NCI-H2081 (cell line): ENCODE data around the gene DGCR2.
"Not testable (repeated sequence)": the region's sequence is repeated elsewhere in the genome, so short reads cannot be mapped to it uniquely, and the experiment has no call there.

Experiments used
- DNase-seq, 2 experiments: peaks; one replicate each; lab custom pipeline; 2025; lab: John Stamatoyannopoulos, UW

Gene DGCR2

DNA sequence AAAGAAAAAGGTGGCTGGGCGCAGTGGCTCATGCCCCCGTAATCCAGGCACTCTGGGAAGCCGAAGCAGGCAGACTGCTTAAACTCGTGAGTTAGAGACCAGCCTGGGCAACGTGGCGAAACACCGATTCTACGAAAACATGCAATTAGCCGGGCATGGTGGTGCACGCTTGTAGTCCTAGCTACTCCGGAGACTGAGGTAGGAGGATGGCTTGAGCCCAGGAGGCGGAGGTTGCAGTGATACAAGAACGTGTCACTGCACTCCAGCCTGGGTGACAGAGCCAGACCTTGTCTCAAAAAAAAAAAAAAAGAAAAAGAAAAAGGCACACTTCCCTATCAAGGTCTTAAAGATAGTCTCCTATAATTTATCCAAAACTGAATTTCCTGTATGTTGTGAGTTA, 39.4 kb downstream of the DGCR2 start:
- no peak for DNase-seq

DNA sequence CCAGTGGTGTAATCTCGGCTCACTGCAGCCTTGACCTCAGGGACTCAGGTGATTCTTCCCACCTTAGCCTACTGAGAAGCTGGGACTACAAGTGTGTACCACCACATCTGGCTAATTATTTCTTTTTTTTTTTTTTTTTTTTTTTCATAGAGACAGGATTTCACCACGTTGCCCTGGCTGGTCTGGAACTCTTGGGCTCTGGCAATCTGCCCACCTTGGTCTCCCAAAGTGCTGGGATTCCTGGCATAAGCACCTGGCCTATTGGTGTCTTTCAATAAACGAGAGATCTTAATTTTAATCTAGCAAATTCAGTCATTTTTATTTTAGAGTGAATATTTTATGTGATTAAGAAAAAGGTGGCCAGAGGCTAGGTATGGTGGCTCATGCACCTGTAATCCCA, 40.1 kb downstream of the DGCR2 start:
- no peak for DNase-seq

DNA sequence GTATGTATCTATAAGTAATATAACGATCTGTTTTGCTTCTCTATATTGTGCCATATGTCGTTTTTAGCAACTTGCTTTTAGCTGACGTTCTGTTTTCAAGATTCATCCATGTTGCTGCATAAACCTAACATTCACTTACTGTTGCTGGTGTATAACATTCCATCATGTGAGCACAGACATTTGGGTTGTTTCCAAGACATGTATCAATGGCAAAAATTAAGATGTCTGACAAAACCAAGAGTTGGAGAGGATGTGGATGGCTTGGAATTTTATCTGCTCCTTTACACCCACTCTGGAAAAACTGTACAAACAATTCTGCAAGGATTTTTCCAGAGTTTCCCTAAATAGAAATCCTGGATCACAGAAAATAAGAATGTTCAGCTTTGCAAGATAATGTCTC, 40.9 kb downstream of the DGCR2 start:
- no peak for DNase-seq

DNA sequence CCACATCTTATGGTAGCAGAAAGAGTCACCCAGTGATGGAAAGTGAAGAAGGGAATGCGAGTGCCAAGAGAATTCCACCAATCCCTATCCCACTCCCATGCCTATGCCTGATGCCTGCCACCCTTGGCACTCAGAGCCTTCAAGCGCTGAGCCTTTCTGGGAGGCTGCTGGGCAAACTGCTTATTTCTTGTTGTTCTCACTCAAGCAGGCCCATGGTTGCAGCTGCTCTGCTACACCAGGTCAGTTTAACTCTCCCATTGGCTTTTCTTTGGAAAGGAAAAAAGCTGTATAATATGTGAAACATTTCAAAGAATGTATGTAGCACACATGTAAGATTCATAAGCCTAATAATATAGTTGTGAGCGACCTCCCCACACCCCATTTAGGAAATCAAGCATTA, 41.4 kb downstream of the DGCR2 start:
- DNase-seq: no peak

DNA sequence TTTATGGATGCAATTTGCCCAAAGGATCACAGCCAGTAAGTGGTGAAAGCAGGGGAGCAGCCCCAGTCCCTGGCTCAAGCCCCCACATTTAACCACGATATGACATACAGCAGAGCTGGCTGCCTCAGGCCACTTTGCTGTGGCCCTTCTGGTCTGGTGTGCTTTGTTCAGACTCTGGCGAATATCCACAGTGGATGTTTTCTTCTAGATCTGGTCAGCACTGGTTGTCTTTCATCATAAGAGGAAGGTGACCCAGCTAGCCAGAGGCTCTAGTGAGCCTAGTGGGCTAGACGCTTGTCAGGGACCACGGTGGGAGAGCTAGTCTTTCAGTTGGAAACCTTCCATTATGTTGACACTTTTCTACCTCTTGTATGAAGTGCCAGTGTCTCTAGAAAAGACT, 42.5 kb downstream of the DGCR2 start:
- DNase-seq: no peak

DNA sequence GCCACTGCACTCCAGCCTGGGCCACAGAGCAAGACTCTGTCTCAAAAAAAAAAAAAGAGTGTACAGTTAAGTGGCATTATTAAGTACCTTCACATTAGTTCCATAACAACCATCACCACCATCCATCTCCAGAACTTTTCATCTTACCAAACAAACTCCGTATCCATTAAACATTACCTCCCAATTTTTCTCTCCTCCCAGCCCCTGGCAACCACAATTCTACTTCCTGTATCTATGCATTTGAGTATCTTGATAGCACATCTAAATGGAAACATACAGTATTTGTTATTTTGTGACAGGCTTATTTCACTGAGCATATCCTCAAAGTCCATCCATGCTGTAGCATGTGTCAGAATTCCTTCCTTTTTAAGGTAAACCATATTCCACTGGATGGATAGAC, 46.8 kb downstream of the DGCR2 start:
- DNase-seq: no peak

DNA sequence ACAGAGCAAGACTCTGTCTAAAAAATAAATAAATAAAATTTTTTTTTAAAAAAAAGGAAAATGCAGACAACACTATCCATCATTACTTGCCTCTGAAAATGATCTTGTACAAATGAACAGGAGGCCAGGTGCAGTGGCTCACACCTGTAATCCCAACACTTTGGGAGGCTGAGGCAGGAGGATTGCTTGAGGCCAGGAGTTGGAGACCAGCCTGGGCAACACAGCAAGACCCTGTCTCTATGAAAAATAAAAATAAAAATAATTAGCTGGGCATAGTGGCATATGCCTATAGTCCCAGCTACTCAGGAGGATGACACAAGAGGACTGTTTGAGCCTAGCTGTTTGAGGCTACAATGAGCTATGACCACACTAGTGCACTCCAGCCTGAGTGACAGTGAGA, 49.4 kb downstream of the DGCR2 start:
- not testable (repeated sequence) for DNase-seq

DNA sequence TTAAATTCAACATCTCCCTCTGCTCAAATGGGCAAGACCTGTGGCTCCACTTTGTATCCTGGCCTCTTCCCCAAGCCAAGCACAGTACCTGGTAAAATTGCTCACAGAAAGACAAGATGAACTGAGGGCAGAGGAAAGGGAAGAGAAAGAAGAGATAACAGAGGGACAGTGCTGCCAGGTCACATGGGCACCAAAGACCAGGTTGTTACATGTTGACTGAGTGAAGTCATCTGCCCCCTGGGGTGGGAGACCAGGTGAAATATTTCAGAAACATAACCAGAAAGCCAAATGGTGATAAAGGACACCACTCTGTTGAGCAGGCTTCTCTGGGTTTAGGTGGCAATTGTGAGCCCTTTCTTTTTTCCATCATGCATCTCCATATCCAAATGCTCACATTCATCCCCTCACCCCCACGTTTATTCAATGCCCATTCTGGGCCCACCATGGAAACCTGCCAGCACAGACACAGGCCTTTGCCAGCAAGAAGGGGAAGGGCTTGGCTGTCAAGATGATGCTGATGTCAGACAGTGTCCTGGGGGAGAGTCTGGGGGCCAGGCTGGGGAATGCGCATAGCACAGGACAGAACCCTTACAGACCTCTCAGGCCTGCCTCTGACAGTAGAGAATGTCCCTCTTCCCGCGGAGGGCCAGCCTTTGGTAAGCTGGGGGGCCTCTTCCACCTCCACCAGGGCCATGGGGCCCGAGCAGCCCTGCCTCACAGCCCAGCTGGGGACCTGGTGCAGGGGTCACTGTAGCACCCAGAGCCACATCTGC, 51.6 kb downstream of the DGCR2 start:
- DNase-seq: peak in 1 of 2 experiments; percentile 24

DNA sequence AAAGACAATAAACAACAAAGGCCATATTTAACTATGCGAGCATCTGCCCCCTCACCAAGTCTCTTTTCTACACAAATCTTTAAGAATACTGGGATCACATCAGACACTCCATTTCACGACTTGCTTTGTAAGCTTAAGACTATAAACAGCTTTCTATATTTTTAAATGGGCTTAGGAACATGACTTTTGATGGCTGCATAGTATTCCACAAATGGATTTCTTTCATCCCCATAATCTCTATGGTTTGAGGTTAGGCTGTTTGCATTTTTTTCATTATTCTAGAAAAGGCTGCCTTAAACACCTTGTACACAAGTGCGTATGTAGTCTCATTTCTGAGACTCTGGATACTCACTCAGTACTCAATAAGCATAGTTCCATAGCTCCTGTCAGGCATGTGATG, 52.8 kb downstream of the DGCR2 start:
- no peak for DNase-seq

DNA sequence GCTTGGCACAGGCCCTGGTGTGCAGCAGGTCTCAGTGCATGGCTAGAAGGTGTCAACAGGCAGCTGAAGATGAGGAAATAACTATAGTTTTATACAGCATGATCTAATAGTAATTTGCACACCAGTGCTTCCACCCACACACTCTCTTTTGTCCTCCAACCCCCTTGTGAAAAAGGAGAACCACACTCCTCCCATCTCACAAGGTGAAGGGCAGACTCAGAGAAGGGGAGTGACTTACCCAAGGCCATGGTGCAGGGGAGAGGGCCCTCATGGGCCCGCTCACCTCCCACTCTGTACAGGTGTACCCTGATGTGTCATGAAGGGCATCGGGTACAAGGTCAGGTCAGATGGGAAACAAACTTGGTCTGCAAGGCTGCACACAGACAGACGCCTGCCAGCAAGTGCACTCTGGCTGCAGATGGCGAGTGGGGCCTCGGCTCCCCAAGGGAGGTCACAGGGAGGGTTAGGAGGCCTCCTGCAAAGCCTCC, 53.4 kb downstream of the DGCR2 start:
- DNase-seq: no peak

DNA sequence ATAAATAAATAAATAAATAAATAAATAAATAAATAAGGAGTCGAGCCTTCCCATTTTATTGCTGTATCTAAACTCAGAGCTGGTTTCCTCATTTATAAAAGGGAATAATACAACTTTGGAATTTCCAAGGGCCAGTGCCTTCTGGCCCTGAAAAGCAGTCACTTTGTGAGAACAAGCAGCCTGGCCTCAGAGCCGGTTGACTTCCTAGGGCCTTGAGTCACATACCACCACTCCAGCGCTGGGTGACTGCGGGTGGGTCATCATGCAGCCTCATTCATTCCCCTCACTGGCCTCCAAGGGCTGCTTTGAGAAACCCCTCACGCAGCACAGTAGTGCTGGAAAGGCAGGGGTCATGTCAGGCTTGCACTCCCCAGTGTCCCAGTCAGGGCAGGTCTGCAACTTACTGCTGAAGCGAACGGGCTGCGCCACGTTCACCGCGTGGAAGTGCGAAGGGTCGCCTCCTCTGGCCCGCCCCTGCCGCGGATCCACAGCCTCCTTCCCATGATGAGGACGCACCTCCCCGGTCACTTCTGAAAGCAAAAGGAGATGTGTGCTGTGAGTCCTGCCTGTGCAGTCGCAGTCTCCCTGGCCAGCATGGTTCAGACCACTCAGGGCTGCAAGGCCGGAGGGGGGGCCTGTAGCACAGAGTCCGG, 54.4 kb downstream of the DGCR2 start:
- no peak for DNase-seq

DNA sequence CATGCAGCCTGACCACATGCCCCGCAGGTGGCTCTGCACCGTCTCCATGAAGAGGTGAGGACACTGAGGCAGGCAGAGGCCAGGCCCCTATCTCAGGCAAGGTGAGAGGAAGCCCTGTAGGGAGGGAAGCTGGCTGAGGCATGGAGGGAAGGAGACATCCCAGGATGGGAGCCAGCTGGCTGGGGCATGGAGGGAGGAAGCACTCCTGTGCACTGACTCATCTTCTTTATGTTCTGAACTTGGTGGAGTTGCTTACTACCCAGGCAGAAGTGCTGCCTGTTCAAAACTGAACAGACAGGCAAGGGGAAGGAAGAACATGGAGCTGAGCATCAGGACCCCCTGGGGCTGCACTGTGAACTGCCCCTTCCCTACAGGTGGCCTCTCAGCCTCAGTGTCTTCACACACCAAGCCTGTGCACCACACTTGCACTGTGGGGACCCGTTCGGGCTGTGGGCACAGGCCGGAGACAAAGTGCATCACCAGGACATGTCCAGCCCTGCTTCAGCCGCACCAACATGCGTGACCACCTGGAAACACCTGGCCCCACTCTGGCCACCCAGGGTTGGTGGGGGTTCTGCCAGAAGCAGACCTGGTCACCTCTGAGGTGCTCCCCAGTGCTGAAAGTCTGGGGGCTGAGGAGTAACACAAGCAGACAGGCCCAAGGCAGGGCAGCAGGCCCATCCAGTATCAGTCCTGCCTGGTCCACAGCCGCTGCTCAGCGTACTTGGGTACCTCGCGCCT, 55.5 kb downstream of the DGCR2 start:
- DNase-seq: no peak

DNA sequence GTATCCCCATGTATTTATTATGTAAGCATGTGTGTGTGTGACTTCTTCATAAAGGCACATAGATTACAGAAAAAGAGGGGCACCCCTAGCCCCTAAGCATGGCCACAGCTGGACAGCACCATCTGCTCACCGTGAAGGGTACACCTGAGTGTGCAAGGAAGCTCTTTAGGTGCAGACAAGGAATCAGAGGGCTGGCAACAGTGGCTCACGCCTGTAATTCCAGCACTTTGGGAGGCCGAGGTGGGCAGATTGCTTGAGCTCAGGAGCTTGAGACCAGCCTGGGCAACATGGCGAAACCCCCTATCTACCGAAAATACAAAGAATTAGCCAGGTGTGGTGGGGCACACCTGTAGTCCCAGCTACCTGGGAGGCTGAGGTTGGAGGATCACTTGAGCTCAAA, 56.3 kb downstream of the DGCR2 start:
- DNase-seq: no peak

DNA sequence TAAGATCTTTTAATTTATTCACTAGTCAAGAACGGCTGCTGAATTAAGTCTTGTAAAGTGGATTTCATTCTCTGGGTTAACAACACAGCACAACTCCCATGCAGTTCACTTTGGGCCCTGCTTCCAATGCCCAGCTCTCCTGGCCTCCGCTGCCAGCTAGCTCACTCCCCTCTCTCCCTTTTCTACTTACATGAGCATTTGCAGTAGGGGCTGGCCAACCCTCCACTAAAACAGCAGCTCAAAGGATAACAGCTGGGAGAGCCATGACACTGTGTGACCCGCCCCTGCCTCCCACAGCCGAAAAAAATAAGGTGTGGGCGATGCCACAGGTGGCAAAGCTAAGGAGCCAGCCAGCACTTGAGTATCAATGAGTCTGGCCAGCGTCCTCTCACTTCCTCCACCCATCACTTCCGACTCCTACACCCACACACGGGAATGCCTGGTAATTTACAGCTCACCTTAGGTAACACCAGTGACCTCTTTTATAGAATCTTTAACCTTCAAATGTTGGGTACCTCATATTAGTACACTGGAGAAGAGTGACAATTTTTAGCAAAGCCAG, 56.8 kb downstream of the DGCR2 start:
- DNase-seq: no peak

DNA sequence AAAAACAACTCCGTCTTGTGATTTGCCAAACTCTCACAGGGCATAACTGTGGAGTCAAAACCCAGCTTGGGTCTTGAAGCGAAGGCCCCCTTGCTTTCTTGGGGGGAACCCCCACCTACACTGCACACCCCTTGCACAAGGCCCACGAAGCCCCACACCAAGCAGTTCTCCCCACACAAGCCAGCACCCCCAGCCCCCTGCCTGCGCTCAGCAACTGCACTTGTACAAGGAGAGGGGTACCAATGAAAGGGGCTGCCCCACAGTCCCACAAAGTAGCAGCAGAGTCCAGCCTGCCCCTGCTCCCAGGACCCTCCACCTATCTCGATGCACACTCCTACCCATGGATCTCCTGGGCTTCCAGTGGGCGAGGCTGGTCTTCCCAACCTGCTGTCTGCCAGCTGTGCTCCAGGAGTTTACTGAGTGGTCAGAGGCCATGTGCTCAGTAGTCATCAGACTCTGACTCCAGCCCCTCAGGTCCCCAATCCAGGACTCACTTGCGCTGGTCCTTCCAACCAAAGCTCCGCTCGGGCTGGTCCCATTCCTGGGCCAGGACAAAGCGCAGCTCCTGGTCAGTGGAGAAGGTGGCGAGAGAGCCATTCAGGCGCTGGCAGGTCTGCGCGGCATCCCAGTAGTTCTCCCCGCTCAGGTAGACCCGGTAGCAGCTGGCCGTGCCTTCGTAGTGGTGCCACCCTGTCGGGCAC, 57.7 kb downstream of the DGCR2 start:
- no peak for DNase-seq

DNA sequence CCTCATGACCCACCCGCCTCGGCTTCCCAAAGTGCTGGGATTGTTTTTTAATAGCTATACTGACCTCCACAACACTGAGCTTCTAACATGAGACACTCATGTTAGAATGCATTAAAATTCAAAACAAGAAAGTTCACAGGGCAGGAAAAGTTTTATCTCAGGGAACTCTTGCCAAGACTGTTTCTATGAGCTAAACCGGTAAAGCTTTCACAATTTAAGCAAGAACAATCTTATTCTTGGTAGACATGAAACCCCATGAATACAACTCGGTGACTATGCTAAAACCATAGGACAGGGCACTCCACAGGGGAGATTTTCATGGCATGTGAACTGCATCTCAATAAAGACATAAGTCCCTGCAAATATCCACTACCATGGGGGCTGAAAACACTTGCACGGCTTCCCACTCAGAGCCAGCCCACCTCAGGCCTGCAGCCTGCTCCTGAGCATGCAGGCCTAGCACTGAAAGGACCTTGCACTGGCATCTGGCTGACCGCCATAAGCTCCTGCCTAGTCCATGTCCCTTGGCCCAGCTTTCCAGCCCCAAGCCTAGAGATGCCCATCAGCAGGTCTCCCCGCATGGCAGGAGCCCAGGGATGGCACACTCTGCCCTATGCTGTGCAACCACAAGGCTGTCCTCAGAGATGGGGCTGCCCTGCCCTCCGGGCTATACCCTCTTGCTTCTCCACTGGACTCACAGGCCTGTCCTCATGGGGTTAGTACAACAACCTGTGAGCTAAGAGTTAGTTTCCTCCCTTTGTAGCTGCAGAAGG, 58.4 kb downstream of the DGCR2 start:
- DNase-seq: no peak

DNA sequence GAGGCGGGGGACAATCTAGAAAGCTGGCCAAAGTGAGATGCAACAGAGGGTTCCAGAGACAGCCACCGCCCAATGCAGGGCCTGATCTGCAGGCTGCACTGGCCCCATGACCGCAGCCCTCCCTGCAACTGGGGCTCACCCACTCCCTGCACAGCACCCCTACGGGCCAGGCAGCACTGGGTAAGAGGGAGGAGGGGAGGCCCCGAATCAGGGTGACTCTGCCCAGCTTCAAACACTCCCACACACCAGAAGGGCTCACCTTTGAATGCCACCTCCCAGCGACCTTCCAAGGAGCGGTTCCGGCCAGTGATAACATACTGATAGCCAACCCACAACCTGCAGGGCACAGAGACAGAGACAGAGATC, 59.3 kb downstream of the DGCR2 start:
- no peak for DNase-seq

DNA sequence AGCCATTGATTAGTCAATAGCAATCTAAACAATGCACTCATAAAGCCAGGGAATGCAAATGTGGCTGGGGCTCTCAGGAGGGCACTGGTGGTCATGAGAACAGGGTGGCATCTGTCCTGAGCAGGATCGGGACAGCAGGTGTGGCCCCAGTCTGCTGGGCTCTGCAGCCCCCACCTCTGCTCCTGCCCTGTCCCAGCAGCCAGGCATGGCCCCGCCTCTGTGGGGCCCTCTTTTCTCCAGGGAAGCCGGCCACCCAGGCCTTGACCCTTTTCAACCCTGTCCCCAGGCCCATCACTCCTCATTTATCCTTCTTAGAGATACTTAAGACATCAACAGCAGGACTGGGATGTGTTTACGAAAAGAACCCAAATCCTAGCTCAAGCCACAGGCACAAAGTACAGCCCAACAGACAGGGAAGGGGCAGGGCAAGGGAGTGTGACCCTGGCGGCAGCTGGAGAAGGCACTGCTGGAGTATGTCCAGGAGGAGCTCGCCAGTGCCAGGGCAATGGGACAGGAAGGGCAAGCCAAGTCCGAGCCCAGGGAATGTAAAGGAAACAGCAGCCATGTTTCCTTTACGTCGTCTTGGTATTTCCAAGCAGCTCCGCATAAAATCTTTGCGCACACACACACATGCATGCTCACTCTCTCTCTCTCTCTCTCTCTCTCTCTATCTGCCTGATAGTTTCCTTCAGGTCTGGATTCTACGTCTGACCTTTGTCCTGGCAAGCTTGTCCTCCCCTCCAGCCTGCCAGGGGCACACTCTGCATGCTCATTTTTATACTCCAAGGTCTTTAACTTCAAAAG, 59.9 kb downstream of the DGCR2 start:
- DNase-seq: no peak

DNA sequence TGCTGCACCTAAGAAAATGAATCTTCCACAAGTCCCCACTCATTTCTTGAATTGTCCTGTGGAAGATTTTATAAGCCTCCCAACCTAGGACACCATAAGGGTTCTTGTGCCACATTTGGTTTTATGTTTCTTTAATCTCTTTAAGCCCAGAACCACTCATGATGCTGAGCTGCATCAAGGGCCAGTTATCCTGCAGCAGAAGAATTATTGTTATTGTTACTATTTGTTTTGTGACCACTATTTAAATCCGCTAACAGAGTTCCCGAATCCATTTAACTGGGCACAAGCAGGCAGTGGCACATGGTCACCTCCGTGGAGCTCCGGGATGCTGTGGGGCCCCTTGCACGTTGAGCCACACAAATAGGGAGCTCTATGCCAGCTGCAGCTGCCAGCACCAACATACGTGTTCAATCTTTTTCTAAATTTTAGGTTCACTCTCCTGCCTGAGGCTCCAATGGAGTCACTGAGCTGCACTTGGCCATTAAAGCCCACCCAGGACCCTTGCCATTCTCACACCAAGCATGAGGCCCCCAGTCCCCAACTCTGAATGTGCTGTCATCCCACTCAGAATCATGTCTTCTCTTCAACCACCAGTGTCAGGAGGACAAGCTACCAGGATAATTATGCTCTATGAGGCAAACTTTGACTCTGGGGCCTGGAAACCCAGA, 60.6 kb downstream of the DGCR2 start:
- no peak for DNase-seq
